Muscle of leg (tissue), 11 donors: Measurements from ENCODE around the gene DOP1B. TPM values are rescaled to one million over a fixed set of nuclear protein-coding genes. Genes with fewer than 3 reads are reported as not detected.

Experiments used
- DNase-seq: peaks from one replicate; pipeline ENCODE4 v3.0.0; 2013
- H3K27ac ChIP-seq: one replicate; pipeline ENCODE4 v1.5.1; 2013; ENCODE audit warnings: mild to moderate bottlenecking, low read length, control low read depth
- H3K27me3 ChIP-seq: one replicate; pipeline ENCODE4 v1.6.1; 2013; ENCODE audit warnings: low read length; ENCODE audit not compliant: control insufficient read depth, insufficient read depth
- H3K36me3 ChIP-seq: one replicate; pipeline ENCODE4 v1.6.1; 2013; ENCODE audit warnings: low read length; ENCODE audit not compliant: control insufficient read depth, insufficient read depth
- H3K4me1 ChIP-seq: one replicate; pipeline ENCODE4 v1.6.1; 2013; ENCODE audit warnings: low read length; ENCODE audit not compliant: control insufficient read depth, insufficient read depth
- H3K4me3 ChIP-seq: one replicate; pipeline ENCODE4 v1.5.1; 2013; ENCODE audit warnings: low read length, control low read depth
- H3K9me3 ChIP-seq: replicated peaks from 2 replicates; pipeline ENCODE4 v1.6.1; 2013; ENCODE audit warnings: low read depth, low read length; ENCODE audit not compliant: control insufficient read depth
- WGBS: methylation state at CpG from one replicate; pipeline ENCODE4 v1.1.5; 2013; ENCODE audit warnings: missing lambda C conversion rate; ENCODE audit not compliant: insufficient coverage; 5-methylcytosine and 5-hydroxymethylcytosine counted together
- polyA plus RNA-seq, 8 donors: library from polyadenylated mRNA; unstranded; fragments of 120-200 nt; gene quantifications; one replicate each; pipeline versions ENCODE4 v1.2.1 to v1.2.3, GENCODE V29; 2013; ENCODE audit warnings: inconsistent platforms in 1 of 8, low replicate concordance in 1 of 8; ENCODE audit not compliant: insufficient read length in 8 of 8, insufficient read depth in 1 of 8
- total RNA-seq: library from RNA; stranded (reverse); fragments of 120-200 nt; gene quantifications from one replicate; pipeline ENCODE4 v1.2.4, GENCODE V29; 2013

Gene DOP1B
- total and polyA plus RNA-seq, 9 donors: 4.2 to 8.9 (median 6.3) TPM

- 90% methylated on average over 17 of the region's 19 CpGs for WGBS
- Histone ChIP-seq H3K36me3 (peaks cover 18% of the 10 kb centered on the region), H3K27ac (no peak overlapping the region)
Observed at GRCh38 chr21:36169470-36170128, 13.0 kb downstream of the DOP1B start.

GRCh38 chr21:36170823-36171222 is 14.2 kb downstream of the DOP1B start:
- H3K36me3 ChIP-seq: peaks cover 18% of the 10 kb centered on the region
- DNase-seq: no peak
- 100% methylated on average over 1 of the region's 6 CpGs for WGBS
- H3K27ac ChIP-seq: no peak overlapping the region
- no peak overlapping the region for H3K4me3 ChIP-seq
- no peaks in the 10 kb centered on the region for H3K27me3 ChIP-seq
- H3K9me3 ChIP-seq: no peaks in the 10 kb centered on the region
- no peaks in the 10 kb centered on the region for H3K4me1 ChIP-seq

More at GRCh38 chr21:36169470-36170128, 13.0 kb downstream of the DOP1B start:
- Histone ChIP-seq H3K4me3 (no peak overlapping the region), H3K4me1 (no peaks in the 10 kb centered on the region), H3K27me3 (no peaks in the 10 kb centered on the region), H3K9me3 (no peaks in the 10 kb centered on the region)
- DNase-seq: no peak

- Histone ChIP-seq H3K4me3 (no peak overlapping the region), H3K9me3 (no peaks in the 10 kb centered on the region), H3K27ac (no peak overlapping the region), H3K27me3 (no peaks in the 10 kb centered on the region), H3K36me3 (peaks cover 18% of the 10 kb centered on the region), H3K4me1 (no peaks in the 10 kb centered on the region)
- DNase-seq: no peak
- 85% methylated on average over 4 of the region's 5 CpGs for WGBS
Observed at GRCh38 chr21:36171336-36171735, 14.7 kb downstream of the DOP1B start.

GRCh38 chr21:36171741-36172331 is 15.2 kb downstream of the DOP1B start:
- Histone ChIP-seq H3K27me3 (no peaks in the 10 kb centered on the region), H3K9me3 (no peaks in the 10 kb centered on the region), H3K36me3 (peaks cover 14% of the 10 kb centered on the region), H3K4me3 (no peak overlapping the region), H3K4me1 (no peaks in the 10 kb centered on the region), H3K27ac (no peak overlapping the region)
- DNase-seq: no peak
- WGBS: 64% methylated on average over 6 of the region's 9 CpGs

GRCh38 chr21:36174780-36175179 is 18.2 kb downstream of the DOP1B start:
- no peak overlapping the region for H3K4me3 ChIP-seq
- no peak for DNase-seq
- H3K4me1 ChIP-seq: no peaks in the 10 kb centered on the region
- WGBS: 93% methylated on average over 4 of the region's 6 CpGs
- peaks cover 3% of the 10 kb centered on the region for H3K36me3 ChIP-seq
- H3K27ac ChIP-seq: no peak overlapping the region
- no peaks in the 10 kb centered on the region for H3K27me3 ChIP-seq
- peaks cover 5% of the 10 kb centered on the region for H3K9me3 ChIP-seq

GRCh38 chr21:36175771-36176565 is 19.3 kb downstream of the DOP1B start:
- no peak for DNase-seq
- WGBS: 87% methylated on average over 4 of the region's 7 CpGs
- H3K4me3 ChIP-seq: no peak overlapping the region
- no peaks in the 10 kb centered on the region for H3K4me1 ChIP-seq
- no peaks in the 10 kb centered on the region for H3K27me3 ChIP-seq
- H3K9me3 ChIP-seq: peaks cover 5% of the 10 kb centered on the region
- no peak overlapping the region for H3K27ac ChIP-seq
- no peaks in the 10 kb centered on the region for H3K36me3 ChIP-seq

- WGBS: no CpG with 5 or more reads among the region's 2 CpGs
- Histone ChIP-seq H3K27ac (no peak overlapping the region), H3K9me3 (peaks cover 5% of the 10 kb centered on the region), H3K27me3 (no peaks in the 10 kb centered on the region), H3K36me3 (no peaks in the 10 kb centered on the region), H3K4me3 (no peak overlapping the region), H3K4me1 (no peaks in the 10 kb centered on the region)
- no peak for DNase-seq
Observed at GRCh38 chr21:36178349-36178748, 21.7 kb downstream of the DOP1B start.

GRCh38 chr21:36179145-36179544 is 22.5 kb downstream of the DOP1B start:
- H3K27me3 ChIP-seq: no peaks in the 10 kb centered on the region
- H3K36me3 ChIP-seq: no peaks in the 10 kb centered on the region
- H3K9me3 ChIP-seq: peaks cover 5% of the 10 kb centered on the region
- H3K4me1 ChIP-seq: no peaks in the 10 kb centered on the region
- DNase-seq: no peak
- H3K4me3 ChIP-seq: no peak overlapping the region
- H3K27ac ChIP-seq: no peak overlapping the region

- DNase-seq: no peak
- H3K4me3 ChIP-seq: no peak overlapping the region
- no peaks in the 10 kb centered on the region for H3K36me3 ChIP-seq
- no peaks in the 10 kb centered on the region for H3K27me3 ChIP-seq
- 100% methylated on average over 2 of the region's 5 CpGs for WGBS
- peaks cover 5% of the 10 kb centered on the region for H3K9me3 ChIP-seq
- no peak overlapping the region for H3K27ac ChIP-seq
- no peaks in the 10 kb centered on the region for H3K4me1 ChIP-seq
Observed at GRCh38 chr21:36180963-36181362, 24.3 kb downstream of the DOP1B start.

GRCh38 chr21:36183144-36183795 is 26.6 kb downstream of the DOP1B start:
- Histone ChIP-seq H3K9me3 (peaks cover 5% of the 10 kb centered on the region), H3K4me3 (no peak overlapping the region), H3K27ac (no peak overlapping the region), H3K27me3 (no peaks in the 10 kb centered on the region), H3K36me3 (no peaks in the 10 kb centered on the region), H3K4me1 (no peaks in the 10 kb centered on the region)
- WGBS: 74% methylated on average over 7 of the region's 11 CpGs
- no peak for DNase-seq
